ENCODE data around the gene BUB1B. TPM values are rescaled to one million over a fixed set of nuclear protein-coding genes. Genes with fewer than 3 reads are reported as not detected.
"Not testable (repeated sequence)": the region's sequence is repeated elsewhere in the genome, so short reads cannot be mapped to it uniquely, and the experiment has no call there.

The BUB1B gene
- total RNA-seq, 1 donor from 2014 or later, result 0.85 TPM

- TF ChIP-seq CTCF (IDR thresholded peaks at IDR 0.05; ENCODE audit: borderline replicate concordance), result no peak
- no peak overlapping the region for H3K4me3 ChIP-seq
- intact Hi-C loops (cut with micrococcal nuclease), result no loop called here
- DNase-seq, result no peak
- no peaks in the 10 kb centered on the region for H3K9me3 ChIP-seq (replicated peaks)
- H3K27ac ChIP-seq (replicated peaks), result no peak overlapping the region
- H3K4me1 ChIP-seq, result no peaks in the 10 kb centered on the region
- H3K27me3 ChIP-seq (ENCODE audit: low read depth), result peaks cover 1% of the 10 kb centered on the region
- H3K36me3 ChIP-seq, result no peaks in the 10 kb centered on the region
Measured at GRCh38 chr15:40118473-40118872, 42.4 kb upstream of the BUB1B start.

- H3K9me3 ChIP-seq (replicated peaks), result no peaks in the 10 kb centered on the region
- TF ChIP-seq CTCF (IDR thresholded peaks at IDR 0.05; ENCODE audit: borderline replicate concordance), result no peak
- no peak for DNase-seq
- H3K4me3 ChIP-seq, result no peak overlapping the region
- intact Hi-C loops (cut with micrococcal nuclease), result no loop called here
- H3K36me3 ChIP-seq, result no peaks in the 10 kb centered on the region
- H3K4me1 ChIP-seq, result no peaks in the 10 kb centered on the region
- H3K27ac ChIP-seq (replicated peaks), result no peak overlapping the region
- H3K27me3 ChIP-seq (ENCODE audit: low read depth), result peaks cover under 1% of the 10 kb centered on the region
Measured at GRCh38 chr15:40121911-40122638, 38.8 kb upstream of the BUB1B start.

- H3K9me3 ChIP-seq (replicated peaks); DNase-seq; H3K27ac ChIP-seq (replicated peaks); H3K4me3 ChIP-seq; H3K4me1 ChIP-seq; intact Hi-C loops (cut with micrococcal nuclease); H3K36me3 ChIP-seq; H3K27me3 ChIP-seq (ENCODE audit: low read depth): not testable (repeated sequence)
Measured at GRCh38 chr15:40122989-40123388, 37.9 kb upstream of the BUB1B start.

GRCh38 chr15:40123863-40124262 is 37.0 kb upstream of the BUB1B start:
- H3K9me3 ChIP-seq (replicated peaks); H3K4me1 ChIP-seq; H3K36me3 ChIP-seq; H3K4me3 ChIP-seq; H3K27ac ChIP-seq (replicated peaks); intact Hi-C loops (cut with micrococcal nuclease); DNase-seq: not testable (repeated sequence)
- H3K27me3 ChIP-seq (ENCODE audit: low read depth), result peaks cover 17% of the 10 kb centered on the region

- peaks cover 19% of the 10 kb centered on the region for H3K27me3 ChIP-seq (ENCODE audit: low read depth)
- DNase-seq; H3K27ac ChIP-seq (replicated peaks); H3K4me1 ChIP-seq; H3K9me3 ChIP-seq (replicated peaks); H3K4me3 ChIP-seq; H3K36me3 ChIP-seq; intact Hi-C loops (cut with micrococcal nuclease): not testable (repeated sequence)
Measured at GRCh38 chr15:40124333-40124732, 36.5 kb upstream of the BUB1B start.

- peaks cover 24% of the 10 kb centered on the region for H3K27me3 ChIP-seq (ENCODE audit: low read depth)
- intact Hi-C loops (cut with micrococcal nuclease); H3K36me3 ChIP-seq; H3K4me1 ChIP-seq; DNase-seq; H3K27ac ChIP-seq (replicated peaks); H3K9me3 ChIP-seq (replicated peaks); H3K4me3 ChIP-seq: not testable (repeated sequence)
Measured at GRCh38 chr15:40124807-40125285, 36.0 kb upstream of the BUB1B start.

- TF ChIP-seq CTCF (IDR thresholded peaks at IDR 0.05; ENCODE audit: borderline replicate concordance), result no peak
- Histone ChIP-seq H3K27me3 (ENCODE audit: low read depth) (peaks cover 30% of the 10 kb centered on the region), H3K4me1 (no peaks in the 10 kb centered on the region), H3K9me3 (replicated peaks) (no peaks in the 10 kb centered on the region), H3K36me3 (no peaks in the 10 kb centered on the region), H3K4me3 (no peak overlapping the region), H3K27ac (replicated peaks) (no peak overlapping the region)
- no peak for DNase-seq
- intact Hi-C loops (cut with micrococcal nuclease), result no loop called here
Measured at GRCh38 chr15:40125950-40126349, 34.9 kb upstream of the BUB1B start.

All from left ventricle myocardium inferior (tissue), 1 donor.